H9 (cell line): Measurements from ENCODE around the gene DGKG. TPM values are rescaled to one million over a fixed set of nuclear protein-coding genes. Genes with fewer than 3 reads are reported as not detected.

Source experiments
- DNase-seq: peaks from one replicate; pipeline ENCODE4 v3.0.0-alpha.2; 2017
- H2AFZ ChIP-seq: one replicate; pipeline ENCODE4 v1.6.1; 2013; ENCODE audit warnings: mild to moderate bottlenecking, low read length, control low read depth, moderate library complexity
- H2AK5ac ChIP-seq: 2 replicates; pipeline ENCODE4 v1.6.1; 2013; ENCODE audit warnings: low read length, control low read depth, mixed read lengths; ENCODE audit not compliant: insufficient read length
- H2BK120ac ChIP-seq: one replicate; pipeline ENCODE4 v1.6.1; 2013; ENCODE audit warnings: low read depth, mild to moderate bottlenecking, low read length, control low read depth, inconsistent platforms; ENCODE audit not compliant: poor library complexity, severe bottlenecking
- H2BK12ac ChIP-seq: 2 replicates; pipeline ENCODE4 v1.6.1; 2013; ENCODE audit warnings: low read length, control low read depth, mixed read lengths, low read depth; ENCODE audit not compliant: insufficient read length
- H2BK15ac ChIP-seq: 2 replicates; pipeline ENCODE4 v1.6.1; 2013; ENCODE audit warnings: low read depth, low read length, control low read depth
- H2BK20ac ChIP-seq: one replicate; pipeline ENCODE4 v1.6.1; 2013; ENCODE audit warnings: low read depth, mild to moderate bottlenecking, low read length, control low read depth, inconsistent platforms; ENCODE audit not compliant: poor library complexity, severe bottlenecking
- H2BK5ac ChIP-seq: 2 replicates; pipeline ENCODE4 v1.6.1; 2013; ENCODE audit warnings: low read length, control low read depth, mixed read lengths; ENCODE audit not compliant: insufficient read length
- H3K14ac ChIP-seq: 2 replicates; pipeline ENCODE4 v1.6.1; 2013; ENCODE audit warnings: low read length, control low read depth; ENCODE audit not compliant: insufficient read depth
- H3K18ac ChIP-seq: 2 replicates; pipeline ENCODE4 v1.6.1; 2013; ENCODE audit warnings: low read depth, mild to moderate bottlenecking, mixed read lengths, low read length, control low read depth; ENCODE audit not compliant: insufficient read length
- H3K23ac ChIP-seq: 2 replicates; pipeline ENCODE4 v1.6.1; 2013; ENCODE audit warnings: low read length, control low read depth, mixed read lengths, low read depth; ENCODE audit not compliant: insufficient read length
- H3K23me2 ChIP-seq: 2 replicates; pipeline ENCODE4 v1.6.1; 2013; ENCODE audit warnings: low read depth, mild to moderate bottlenecking, mixed read lengths, low read length, control low read depth; ENCODE audit not compliant: insufficient read length, poor library complexity, severe bottlenecking
- H3K27ac ChIP-seq: 2 replicates; pipeline ENCODE4 v1.5.1; 2013; ENCODE audit warnings: low read length, control low read depth, mixed read lengths, low read depth; ENCODE audit not compliant: insufficient read length
- H3K27me3 ChIP-seq: 2 replicates; pipeline ENCODE4 v1.6.1; 2013; ENCODE audit warnings: low read length, control low read depth, inconsistent platforms; ENCODE audit not compliant: insufficient read depth
- H3K4ac ChIP-seq: 2 replicates; pipeline ENCODE4 v1.6.1; 2013; ENCODE audit warnings: low read depth, mild to moderate bottlenecking, control low read depth, inconsistent platforms, low read length, moderate library complexity
- H3K4me1 ChIP-seq: 2 replicates; pipeline ENCODE4 v1.6.1; 2013; ENCODE audit warnings: low read length, control low read depth, inconsistent platforms; ENCODE audit not compliant: insufficient read depth
- H3K4me2 ChIP-seq: 2 replicates; pipeline ENCODE4 v1.6.1; 2013; ENCODE audit warnings: low read length, control low read depth, mixed read lengths; ENCODE audit not compliant: insufficient read length, insufficient read depth
- H3K56ac ChIP-seq: 2 replicates; pipeline ENCODE4 v1.6.1; 2013; ENCODE audit warnings: low read depth, mild to moderate bottlenecking, mixed read lengths, low read length, control low read depth; ENCODE audit not compliant: insufficient read length
- H3K79me1 ChIP-seq: 2 replicates; pipeline ENCODE4 v1.6.1; 2013; ENCODE audit warnings: low read depth, mild to moderate bottlenecking, moderate library complexity, low read length, control low read depth, inconsistent platforms; ENCODE audit not compliant: insufficient read depth, poor library complexity, severe bottlenecking
- H3K79me2 ChIP-seq: 2 replicates; pipeline ENCODE4 v1.6.1; 2013; ENCODE audit warnings: low read length, control low read depth, inconsistent platforms; ENCODE audit not compliant: insufficient read depth
- H3K9ac ChIP-seq: 2 replicates; pipeline ENCODE4 v1.6.1; 2013; ENCODE audit warnings: low read length, control low read depth, mixed read lengths; ENCODE audit not compliant: insufficient read length; ENCODE audit errors: extremely low read depth
- H3K9me3 ChIP-seq: one replicate; pipeline ENCODE4 v1.6.1; 2013; ENCODE audit warnings: low read depth, low read length, inconsistent platforms; ENCODE audit not compliant: control insufficient read depth
- H3T11ph ChIP-seq: one replicate; pipeline ENCODE4 v1.6.1; 2013; ENCODE audit warnings: mild to moderate bottlenecking, low read length, control low read depth, inconsistent platforms
- H4K20me1 ChIP-seq: one replicate; pipeline ENCODE4 v1.6.1; 2013; ENCODE audit not compliant: control insufficient read depth, insufficient read length, insufficient read depth
- H4K5ac ChIP-seq: 2 replicates; pipeline ENCODE4 v1.6.1; 2013; ENCODE audit warnings: low read depth, mild to moderate bottlenecking, mixed read lengths, low read length, control low read depth; ENCODE audit not compliant: insufficient read length
- H4K8ac ChIP-seq: replicated peaks from 2 replicates; pipeline ENCODE4 v1.6.1; 2013; ENCODE audit warnings: low read length, control low read depth, mixed read lengths, low read depth; ENCODE audit not compliant: insufficient read length
- H4K91ac ChIP-seq: 2 replicates; pipeline ENCODE4 v1.6.1; 2013; ENCODE audit warnings: low read depth, mild to moderate bottlenecking, moderate library complexity, mixed read lengths, low read length, control low read depth; ENCODE audit not compliant: insufficient read length
- H3K27ac Mint-ChIP-seq, 3 experiments: 2 replicates in 2 of 3; 3 replicates in 1 of 3; pipeline ENCODE4 v1.8.0; 2020 to 2021; ENCODE audit warnings: mixed read lengths in 3 of 3, mild to moderate bottlenecking in 1 of 3, moderate library complexity in 1 of 3
- H3K27me3 Mint-ChIP-seq: 2 replicates; pipeline ENCODE4 v1.8.0; 2021; ENCODE audit warnings: low read depth, mild to moderate bottlenecking, moderate library complexity, mixed read lengths
- H3K36me3 Mint-ChIP-seq, 3 experiments: 2 replicates in 2 of 3; 3 replicates in 1 of 3; pipeline ENCODE4 v1.8.0; 2020 to 2021; ENCODE audit warnings: low read depth in 3 of 3, mixed read lengths in 3 of 3; ENCODE audit not compliant: insufficient read depth in 1 of 3
- H3K4me1 Mint-ChIP-seq, 2 experiments: 2 replicates each; pipeline ENCODE4 v1.8.0; 2020; ENCODE audit warnings: mixed read lengths in 2 of 2
- H3K4me3 Mint-ChIP-seq, 2 experiments: 2 replicates in 1 of 2; 3 replicates in 1 of 2; pipeline ENCODE4 v1.8.0; 2020 to 2021; ENCODE audit warnings: mild to moderate bottlenecking in 2 of 2, mixed read lengths in 2 of 2, moderate library complexity in 1 of 2
- H3K9me3 Mint-ChIP-seq, 2 experiments: 2 replicates in 1 of 2; 3 replicates in 1 of 2; pipeline ENCODE4 v1.8.0; 2020; ENCODE audit warnings: mild to moderate bottlenecking in 2 of 2, mixed read lengths in 2 of 2, moderate library complexity in 1 of 2
- CTCF ChIP-seq: fragments of 200-600 bp; sonication (generic); conservative IDR thresholded peaks from 3 replicates; pipeline ENCODE4 v1.8.0; 2021; ENCODE audit warnings: antibody characterized with exemption, mild to moderate bottlenecking
- WGBS: extraction: QIAGEN DNeasy Blood & Tissue Kit; methylation state at CpG from one replicate; pipeline ENCODE4 v1.1.7; 2013; ENCODE audit warnings: missing lambda C conversion rate, low lambda C conversion rate, mixed read lengths; ENCODE audit not compliant: insufficient read length; ENCODE audit errors: extremely low coverage; 5-methylcytosine and 5-hydroxymethylcytosine counted together
- total RNA-seq: library from RNA; stranded (reverse); gene quantifications from 2 replicates; pipeline ENCODE4 v1.2.1, GENCODE V29; 2021

DGKG gene
- total RNA-seq, 1 experiment from 2014 or later: not detected

GRCh38 chr3:186123012-186123411 is 239.0 kb downstream of the DGKG start:
- no CpG with 5 or more reads among the region's 5 CpGs for WGBS
- no peaks in the 10 kb centered on the region for H3K79me2 ChIP-seq
- H3K18ac ChIP-seq: no peak overlapping the region
- H2AK5ac ChIP-seq: no peak overlapping the region
- DNase-seq: no peak
- no peak overlapping the region for H3K23ac ChIP-seq
- Mint-ChIP-seq H3K4me1 (peaks cover 33 to 47% of the 10 kb centered on the region in 2 experiments), H3K27me3 (peaks cover 66% of the 10 kb centered on the region), H3K27ac (peak overlapping the region in 1 of 3 experiments; percentile 74; a peak in 1 of 7 replicates), H3K36me3 (no peaks in the 10 kb centered on the region; a peak in 1 of 7 replicates), H3K9me3 (no peaks in the 10 kb centered on the region), H3K4me3 (no peak overlapping the region; a peak in 1 of 5 replicates)
- H3K56ac ChIP-seq: no peak overlapping the region
- no peak overlapping the region for H4K91ac ChIP-seq
- no peak overlapping the region for H3K14ac ChIP-seq
- peaks cover 10% of the 10 kb centered on the region; the same call in 1 of the 2 replicates for H3K4me1 ChIP-seq
- no peak overlapping the region for H2BK5ac ChIP-seq
- no peak for TF ChIP-seq CTCF
- H3K79me1 ChIP-seq: no peaks in the 10 kb centered on the region
- no peak overlapping the region for H3K4me2 ChIP-seq
- no peak overlapping the region for H4K5ac ChIP-seq
- no peaks in the 10 kb centered on the region for H3K27me3 ChIP-seq
- no peak overlapping the region for H2BK20ac ChIP-seq
- H2BK15ac ChIP-seq: no peak overlapping the region
- H3T11ph ChIP-seq: no peak overlapping the region
- H2AFZ ChIP-seq: no peak overlapping the region
- H3K9me3 ChIP-seq: no peaks in the 10 kb centered on the region
- H2BK12ac ChIP-seq: no peak overlapping the region
- H2BK120ac ChIP-seq: no peak overlapping the region
- no peaks in the 10 kb centered on the region for H3K23me2 ChIP-seq
- H3K27ac ChIP-seq: no peak overlapping the region
- no peak overlapping the region for H4K8ac ChIP-seq
- no peaks in the 10 kb centered on the region for H4K20me1 ChIP-seq
- H3K4ac ChIP-seq: no peak overlapping the region
- H3K9ac ChIP-seq: no peak overlapping the region
